C4-2B (cell line): ENCODE results near the gene LUC7L3.

ENCODE experiments used
- H3K27ac ChIP-seq: fragments of 450-650 bp; 2 replicates; pipeline ENCODE4 v1.5.1; 2017
- ZFX ChIP-seq: fragments of 450-650 bp; IDR thresholded peaks from 2 replicates; pipeline ENCODE4 v1.6.1; 2017
- TF ChIP-seq, protein P1 (sequence below): fragments of 450-650 bp; conservative IDR thresholded peaks from 2 replicates; pipeline ENCODE4 v1.5.1; 2017; ENCODE audit warnings: mild to moderate bottlenecking

Gene LUC7L3

DNA sequence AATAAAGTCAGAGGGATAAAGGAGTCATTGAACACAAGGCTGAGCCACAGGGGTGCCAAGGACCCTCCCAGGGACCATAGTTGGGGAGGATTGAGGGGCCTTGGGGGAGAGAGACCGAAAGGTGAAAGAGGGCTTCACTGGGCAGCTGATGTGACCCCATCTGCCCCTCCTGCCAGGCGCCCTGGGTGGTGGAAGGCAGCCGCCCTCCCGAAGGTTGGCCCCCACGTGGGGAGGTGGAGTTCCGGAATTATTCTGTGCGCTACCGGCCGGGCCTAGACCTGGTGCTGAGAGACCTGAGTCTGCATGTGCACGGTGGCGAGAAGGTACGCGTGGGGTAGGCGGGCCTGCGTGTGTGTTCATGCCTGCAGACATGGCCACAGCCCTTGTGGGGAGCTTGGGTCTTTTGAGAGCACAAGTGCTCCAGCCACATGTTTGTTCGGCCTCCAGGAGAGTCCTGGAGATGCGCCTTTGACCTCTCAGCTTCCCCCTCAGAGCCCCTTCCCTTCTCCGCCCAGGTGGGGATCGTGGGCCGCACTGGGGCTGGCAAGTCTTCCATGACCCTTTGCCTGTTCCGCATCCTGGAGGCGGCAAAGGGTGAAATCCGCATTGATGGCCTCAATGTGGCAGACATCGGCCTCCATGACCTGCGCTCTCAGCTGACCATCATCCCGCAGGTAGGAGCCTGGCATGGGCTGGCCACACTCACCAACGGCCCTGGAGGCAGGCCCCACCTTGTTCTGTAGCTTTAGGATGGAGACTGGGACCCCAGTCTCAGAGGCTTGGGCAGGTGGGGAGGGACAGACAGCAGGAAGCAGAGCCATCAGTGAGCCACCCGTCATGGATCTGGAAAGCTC, 35.7 kb upstream of the LUC7L3 start:
- peak overlapping the region; percentile 85 for H3K27ac ChIP-seq

DNA sequence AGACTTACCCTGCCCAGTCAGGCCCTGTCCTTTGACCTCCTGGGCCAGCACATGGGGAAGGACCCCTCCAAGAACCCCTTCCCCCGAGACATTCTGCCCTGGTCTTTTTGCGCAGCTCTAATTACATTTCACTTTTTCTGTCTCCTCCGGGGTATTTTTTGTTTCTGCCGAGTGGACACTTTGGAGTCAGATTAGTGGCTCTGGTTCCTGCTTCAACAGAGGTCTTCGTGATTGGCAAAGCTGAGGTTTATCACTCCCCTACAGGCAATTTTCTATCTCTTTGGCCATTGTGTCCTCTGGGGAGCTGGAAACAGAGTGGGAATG, 35.2 kb upstream of the LUC7L3 start:
- no peak for TF ChIP-seq ZFX
- TF ChIP-seq, protein P1, sequence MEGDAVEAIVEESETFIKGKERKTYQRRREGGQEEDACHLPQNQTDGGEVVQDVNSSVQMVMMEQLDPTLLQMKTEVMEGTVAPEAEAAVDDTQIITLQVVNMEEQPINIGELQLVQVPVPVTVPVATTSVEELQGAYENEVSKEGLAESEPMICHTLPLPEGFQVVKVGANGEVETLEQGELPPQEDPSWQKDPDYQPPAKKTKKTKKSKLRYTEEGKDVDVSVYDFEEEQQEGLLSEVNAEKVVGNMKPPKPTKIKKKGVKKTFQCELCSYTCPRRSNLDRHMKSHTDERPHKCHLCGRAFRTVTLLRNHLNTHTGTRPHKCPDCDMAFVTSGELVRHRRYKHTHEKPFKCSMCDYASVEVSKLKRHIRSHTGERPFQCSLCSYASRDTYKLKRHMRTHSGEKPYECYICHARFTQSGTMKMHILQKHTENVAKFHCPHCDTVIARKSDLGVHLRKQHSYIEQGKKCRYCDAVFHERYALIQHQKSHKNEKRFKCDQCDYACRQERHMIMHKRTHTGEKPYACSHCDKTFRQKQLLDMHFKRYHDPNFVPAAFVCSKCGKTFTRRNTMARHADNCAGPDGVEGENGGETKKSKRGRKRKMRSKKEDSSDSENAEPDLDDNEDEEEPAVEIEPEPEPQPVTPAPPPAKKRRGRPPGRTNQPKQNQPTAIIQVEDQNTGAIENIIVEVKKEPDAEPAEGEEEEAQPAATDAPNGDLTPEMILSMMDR: no peak
- H3K27ac ChIP-seq: peak overlapping the region; percentile 85

More for the DNA sequence above, 35.7 kb upstream of the LUC7L3 start:
- TF ChIP-seq, protein P1: no peak
- TF ChIP-seq ZFX: no peak

DNA sequence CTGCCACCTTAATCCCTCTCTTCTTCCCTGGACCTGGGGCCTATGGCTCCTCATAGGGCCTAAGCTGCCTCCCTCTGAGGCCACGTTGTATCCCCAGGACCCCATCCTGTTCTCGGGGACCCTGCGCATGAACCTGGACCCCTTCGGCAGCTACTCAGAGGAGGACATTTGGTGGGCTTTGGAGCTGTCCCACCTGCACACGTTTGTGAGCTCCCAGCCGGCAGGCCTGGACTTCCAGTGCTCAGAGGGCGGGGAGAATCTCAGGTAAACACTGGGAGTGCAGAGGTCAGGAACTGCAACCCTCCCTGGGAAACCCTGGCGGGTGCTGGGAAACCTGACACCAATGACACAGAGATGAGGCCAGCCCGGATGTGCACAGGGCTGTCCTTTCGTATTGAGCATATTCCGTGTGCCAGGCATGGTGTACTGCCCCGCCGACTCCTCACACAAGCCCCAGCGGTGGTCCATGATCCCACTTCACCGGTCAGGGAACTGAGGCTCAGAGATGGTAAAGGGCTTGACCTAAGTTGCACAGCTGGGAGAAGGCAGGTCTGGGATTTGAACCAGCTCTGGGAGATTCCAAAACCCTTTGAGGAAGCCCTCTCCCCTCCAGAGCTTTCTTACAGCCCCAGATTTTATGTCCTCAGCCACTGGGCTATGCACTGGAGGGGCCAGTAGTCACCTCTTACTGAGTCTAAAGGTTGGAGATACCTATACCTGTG, 34.6 kb upstream of the LUC7L3 start:
- peak; percentile 90 for TF ChIP-seq ZFX
- TF ChIP-seq, protein P1: no peak
- H3K27ac ChIP-seq: peak overlapping the region; percentile 85

DNA sequence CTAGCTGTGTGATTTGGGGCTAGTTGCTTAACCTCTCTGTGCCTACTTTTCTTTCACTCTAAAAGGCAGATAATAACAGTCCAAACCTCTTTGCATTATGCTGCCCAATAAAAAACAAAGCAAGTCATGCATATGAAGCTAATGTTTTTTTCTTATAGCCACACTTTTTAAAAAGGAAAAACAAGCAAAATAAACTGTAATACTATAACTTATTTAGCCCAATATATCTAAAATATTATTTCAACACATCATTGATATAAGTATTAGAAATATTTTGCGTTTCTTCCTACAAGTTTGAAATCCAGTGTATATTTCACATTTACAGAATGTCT, 34.1 kb upstream of the LUC7L3 start:
- TF ChIP-seq, protein P1: no peak
- no peak for TF ChIP-seq ZFX
- peak overlapping the region; percentile 85 for H3K27ac ChIP-seq

DNA sequence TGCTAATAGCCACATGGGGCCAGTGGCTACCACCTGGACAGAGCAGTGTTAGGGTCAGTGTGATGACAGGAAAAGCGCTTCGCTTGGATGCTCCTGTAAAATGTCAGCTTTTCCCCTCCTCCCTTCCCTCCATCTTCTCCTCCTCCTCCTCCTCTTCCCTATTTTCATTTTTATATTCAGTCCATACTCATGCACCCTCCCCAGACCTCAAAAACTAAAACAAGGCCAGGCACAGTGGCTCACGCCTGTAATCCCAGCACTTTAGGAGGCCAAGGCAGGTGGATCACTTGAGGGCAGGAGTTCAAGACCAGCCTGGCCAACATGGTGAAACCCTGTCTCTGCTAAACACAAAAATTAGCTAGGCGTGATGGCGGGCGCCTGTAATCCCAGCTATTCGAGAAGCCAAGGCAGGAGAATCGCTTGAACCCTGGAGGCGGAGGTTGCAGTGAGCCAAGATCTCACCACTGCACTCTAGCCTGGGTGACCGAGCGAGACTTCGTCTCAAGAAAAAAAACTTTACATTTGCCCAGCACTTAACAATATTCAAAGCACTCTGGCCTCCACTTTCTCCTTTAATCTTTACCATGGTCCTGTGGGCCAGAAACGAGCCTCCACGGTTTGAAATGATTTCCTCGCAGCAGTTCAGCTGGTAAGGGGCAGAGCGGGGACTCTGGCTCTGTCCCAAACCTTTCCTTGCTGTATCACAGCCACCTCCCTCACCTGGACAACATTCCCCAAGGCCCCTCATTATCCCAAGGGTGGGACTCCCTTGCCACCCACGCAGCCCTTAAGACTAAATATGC, 33.5 kb upstream of the LUC7L3 start:
- H3K27ac ChIP-seq: peak overlapping the region; percentile 7
- TF ChIP-seq, protein P1: no peak
- TF ChIP-seq ZFX: no peak

DNA sequence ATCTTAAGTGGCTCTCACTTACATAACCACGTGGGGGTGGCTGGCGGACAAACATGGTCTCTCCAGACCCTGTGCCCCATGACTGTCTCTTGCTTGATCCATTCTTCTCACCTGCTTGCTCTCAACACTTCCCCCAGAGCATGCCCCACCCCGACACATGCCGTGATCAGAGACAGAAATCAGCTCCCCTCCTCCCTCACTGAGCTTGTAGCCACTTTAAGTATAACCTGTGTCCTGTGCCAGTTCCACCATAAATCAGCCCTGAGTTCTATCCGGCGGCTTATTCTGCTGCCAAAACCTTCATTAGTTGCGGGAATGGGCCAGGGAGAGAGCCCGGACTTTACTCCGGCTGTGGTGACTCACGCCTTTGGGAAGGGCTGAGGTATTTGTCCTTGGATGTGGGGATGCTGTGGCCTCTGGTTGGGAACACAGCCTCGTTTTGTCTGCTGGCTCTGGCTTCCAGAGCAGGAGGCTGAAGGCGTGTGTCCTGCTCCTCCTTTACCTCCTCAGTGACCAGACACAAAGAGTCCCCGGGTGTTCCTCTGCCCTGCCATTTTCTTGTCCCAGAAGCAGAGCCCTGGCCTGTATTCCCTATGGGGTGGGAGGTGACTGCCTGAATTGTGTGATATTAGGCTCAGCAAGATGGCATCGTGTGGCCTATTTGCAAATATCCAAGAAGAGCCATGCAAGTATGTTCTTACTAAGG, 32.8 kb upstream of the LUC7L3 start:
- peak overlapping the region; percentile 7; the same call in 1 of the 2 replicates for H3K27ac ChIP-seq
- no peak for TF ChIP-seq ZFX
- TF ChIP-seq, protein P1: no peak
